GM23338 (cell line): ENCODE measurements around the gene SLC2A1. TPM values are rescaled to one million over a fixed set of nuclear protein-coding genes. Genes with fewer than 3 reads are reported as not detected.

Experiments used
- ATAC-seq: fragments of 200-7000 bp; cut with Tn5 transposase; 3 replicates; pipeline ENCODE4 v1.9.1; 2020
- DNase-seq: peaks from one replicate; pipeline ENCODE4 v3.0.0-alpha.2; 2015; ENCODE audit warnings: low spot score
- H2AFZ ChIP-seq: fragments of 200-600 bp; sonication (generic); 2 replicates; pipeline ENCODE4 v1.8.0; 2016; ENCODE audit warnings: antibody characterized with exemption, mild to moderate bottlenecking, moderate library complexity
- H3F3A ChIP-seq: fragments of 200-600 bp; sonication (generic); replicated peaks from 2 replicates; pipeline ENCODE4 v1.8.0; 2017; ENCODE audit warnings: antibody characterized with exemption, mixed run types, low read depth
- H3K27ac ChIP-seq: fragments of 200-600 bp; sonication (generic); 2 replicates; pipeline ENCODE4 v1.6.1; 2016; ENCODE audit warnings: low read depth
- H3K27me3 ChIP-seq: fragments of 200-600 bp; sonication (generic); 2 replicates; pipeline ENCODE4 v1.8.0; 2016; ENCODE audit warnings: mild to moderate bottlenecking, mixed run types, moderate library complexity; ENCODE audit not compliant: insufficient read depth
- H3K36me3 ChIP-seq: fragments of 200-600 bp; sonication (generic); 2 replicates; pipeline ENCODE4 v1.8.0; 2016; ENCODE audit warnings: mild to moderate bottlenecking; ENCODE audit not compliant: insufficient read depth
- H3K4me1 ChIP-seq: fragments of 200-600 bp; sonication (generic); 2 replicates; pipeline ENCODE4 v1.8.0; 2016; ENCODE audit warnings: mild to moderate bottlenecking, moderate library complexity; ENCODE audit not compliant: insufficient read depth
- H3K4me2 ChIP-seq: fragments of 200-600 bp; sonication (generic); 2 replicates; pipeline ENCODE4 v1.7.1; 2017; ENCODE audit warnings: mixed run types
- H3K4me3 ChIP-seq: fragments of 200-600 bp; sonication (generic); 2 replicates; pipeline ENCODE4 v1.6.1; 2016; ENCODE audit warnings: mixed run types
- H3K79me2 ChIP-seq: fragments of 200-600 bp; sonication (generic); replicated peaks from 2 replicates; pipeline ENCODE4 v1.8.0; 2017; ENCODE audit warnings: mild to moderate bottlenecking; ENCODE audit not compliant: insufficient read depth
- H3K9me2 ChIP-seq: fragments of 200-600 bp; sonication (generic); 2 replicates; pipeline ENCODE4 v1.8.0; 2017; ENCODE audit not compliant: insufficient read depth
- H4K20me1 ChIP-seq: fragments of 200-600 bp; sonication (generic); replicated peaks from 2 replicates; pipeline ENCODE4 v1.8.0; 2017; ENCODE audit warnings: mild to moderate bottlenecking; ENCODE audit not compliant: insufficient read depth
- H3K27ac Mint-ChIP-seq: 2 replicates; pipeline ENCODE4 v1.8.0; 2020; ENCODE audit warnings: inconsistent platforms, mild to moderate bottlenecking, moderate library complexity, mixed read lengths
- H3K27me3 Mint-ChIP-seq: 3 replicates; pipeline ENCODE4 v1.8.0; 2022; ENCODE audit warnings: low read depth, mild to moderate bottlenecking, moderate library complexity, mixed read lengths, inconsistent platforms; ENCODE audit not compliant: insufficient read depth, poor library complexity
- H3K36me3 Mint-ChIP-seq: 3 replicates; pipeline ENCODE4 v1.8.0; 2021; ENCODE audit warnings: low read depth, mild to moderate bottlenecking, inconsistent platforms, moderate library complexity, mixed read lengths
- H3K4me1 Mint-ChIP-seq: 3 replicates; pipeline ENCODE4 v1.8.0; 2020; ENCODE audit warnings: mild to moderate bottlenecking, inconsistent platforms, mixed read lengths
- H3K4me3 Mint-ChIP-seq: 3 replicates; pipeline ENCODE4 v1.8.0; 2021; ENCODE audit warnings: moderate library complexity, mild to moderate bottlenecking, inconsistent platforms, mixed read lengths
- H3K9me3 Mint-ChIP-seq: 3 replicates; pipeline ENCODE4 v1.8.0; 2020; ENCODE audit warnings: moderate library complexity, mild to moderate bottlenecking, inconsistent platforms, mixed read lengths
- CREB1 ChIP-seq: fragments of 250-450 bp; sonication (Bioruptor Pico); IDR thresholded peaks from 2 replicates; pipeline ENCODE4 v1.5.0; 2020; ENCODE audit warnings: low read depth, mild to moderate bottlenecking, moderate library complexity
- CTCF ChIP-seq, 2 experiments: fragments of 200-600 bp in 1 of 2; sonication (generic) in 1 of 2; conservative IDR thresholded peaks; 2 replicates each; pipeline versions ENCODE4 v1.5.1 to v1.6.1; 2016 to 2017; ENCODE audit warnings: antibody characterized with exemption in 2 of 2, low read depth in 2 of 2, mild to moderate bottlenecking in 2 of 2, moderate library complexity in 1 of 2
- EZH2 ChIP-seq: fragments of 200-600 bp; sonication (generic); IDR thresholded peaks from one replicate; pipeline ENCODE4 v1.8.0; 2017; ENCODE audit warnings: antibody characterized with exemption, mild to moderate bottlenecking, low read depth; ENCODE audit not compliant: unreplicated experiment
- EZH2phosphoT487 ChIP-seq: fragments of 200-600 bp; sonication (generic); IDR thresholded peaks from one replicate; pipeline ENCODE4 v1.8.1; 2018; ENCODE audit warnings: antibody characterized with exemption; ENCODE audit not compliant: unreplicated experiment
- JUNB ChIP-seq: IDR thresholded peaks from one replicate; pipeline ENCODE4 v1.6.1; 2016; ENCODE audit warnings: antibody characterized with exemption; ENCODE audit not compliant: unreplicated experiment
- NANOG ChIP-seq: IDR thresholded peaks from 2 replicates; pipeline ENCODE4 v1.6.1; 2016; ENCODE audit warnings: antibody characterized with exemption, borderline replicate concordance
- STAT1 ChIP-seq: IDR thresholded peaks from one replicate; pipeline ENCODE4 v1.6.1; 2016; ENCODE audit warnings: antibody characterized with exemption; ENCODE audit not compliant: unreplicated experiment
- ZNF114 ChIP-seq: fragments of 250-450 bp; sonication (Bioruptor Pico); IDR thresholded peaks from 2 replicates; pipeline ENCODE4 v1.5.0; 2020; ENCODE audit warnings: mild to moderate bottlenecking, moderate library complexity
- ZNF331 ChIP-seq: fragments of 250-450 bp; sonication (Bioruptor Pico); IDR thresholded peaks from 2 replicates; pipeline ENCODE4 v1.5.0; 2020; ENCODE audit warnings: low read depth, mild to moderate bottlenecking, moderate library complexity
- polyA plus RNA-seq: library from polyadenylated mRNA; unstranded; fragments of >200 nt; fragmentation: Nextera tagmentation; extraction: Ambion mirVana; gene quantifications from 2 replicates; pipeline ENCODE4 v1.2.1, GENCODE V29; 2016
- total RNA-seq: library from RNA; depleted of rRNA; stranded (reverse); fragments of >200 nt; shearing (Covaris generic); gene quantifications from 2 replicates; pipeline ENCODE4 v1.2.3, GENCODE V29; 2014
- TF ChIP-seq, protein P1 (sequence below): IDR thresholded peaks from one replicate; pipeline ENCODE4 v1.6.1; 2018; ENCODE audit warnings: antibody characterized with exemption; ENCODE audit not compliant: unreplicated experiment
- TF ChIP-seq, protein P2 (sequence below): IDR thresholded peaks from 2 replicates; pipeline ENCODE4 v1.6.1; 2016; ENCODE audit warnings: antibody characterized with exemption

Gene SLC2A1
- total and polyA plus RNA-seq, 2 experiments from 2014 or later: 66.1 to 305 TPM

- TF ChIP-seq CTCF (conservative IDR thresholded peaks at IDR 0.05; ENCODE audit: low read depth in 2 of 2) (no peak), EZH2 (no peak), STAT1 (no peak), ZNF331 (CRISPR knock-in tag) (no peak)
- TF ChIP-seq, protein P1, sequence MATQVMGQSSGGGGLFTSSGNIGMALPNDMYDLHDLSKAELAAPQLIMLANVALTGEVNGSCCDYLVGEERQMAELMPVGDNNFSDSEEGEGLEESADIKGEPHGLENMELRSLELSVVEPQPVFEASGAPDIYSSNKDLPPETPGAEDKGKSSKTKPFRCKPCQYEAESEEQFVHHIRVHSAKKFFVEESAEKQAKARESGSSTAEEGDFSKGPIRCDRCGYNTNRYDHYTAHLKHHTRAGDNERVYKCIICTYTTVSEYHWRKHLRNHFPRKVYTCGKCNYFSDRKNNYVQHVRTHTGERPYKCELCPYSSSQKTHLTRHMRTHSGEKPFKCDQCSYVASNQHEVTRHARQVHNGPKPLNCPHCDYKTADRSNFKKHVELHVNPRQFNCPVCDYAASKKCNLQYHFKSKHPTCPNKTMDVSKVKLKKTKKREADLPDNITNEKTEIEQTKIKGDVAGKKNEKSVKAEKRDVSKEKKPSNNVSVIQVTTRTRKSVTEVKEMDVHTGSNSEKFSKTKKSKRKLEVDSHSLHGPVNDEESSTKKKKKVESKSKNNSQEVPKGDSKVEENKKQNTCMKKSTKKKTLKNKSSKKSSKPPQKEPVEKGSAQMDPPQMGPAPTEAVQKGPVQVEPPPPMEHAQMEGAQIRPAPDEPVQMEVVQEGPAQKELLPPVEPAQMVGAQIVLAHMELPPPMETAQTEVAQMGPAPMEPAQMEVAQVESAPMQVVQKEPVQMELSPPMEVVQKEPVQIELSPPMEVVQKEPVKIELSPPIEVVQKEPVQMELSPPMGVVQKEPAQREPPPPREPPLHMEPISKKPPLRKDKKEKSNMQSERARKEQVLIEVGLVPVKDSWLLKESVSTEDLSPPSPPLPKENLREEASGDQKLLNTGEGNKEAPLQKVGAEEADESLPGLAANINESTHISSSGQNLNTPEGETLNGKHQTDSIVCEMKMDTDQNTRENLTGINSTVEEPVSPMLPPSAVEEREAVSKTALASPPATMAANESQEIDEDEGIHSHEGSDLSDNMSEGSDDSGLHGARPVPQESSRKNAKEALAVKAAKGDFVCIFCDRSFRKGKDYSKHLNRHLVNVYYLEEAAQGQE: no peak
- TF ChIP-seq, protein P2, sequence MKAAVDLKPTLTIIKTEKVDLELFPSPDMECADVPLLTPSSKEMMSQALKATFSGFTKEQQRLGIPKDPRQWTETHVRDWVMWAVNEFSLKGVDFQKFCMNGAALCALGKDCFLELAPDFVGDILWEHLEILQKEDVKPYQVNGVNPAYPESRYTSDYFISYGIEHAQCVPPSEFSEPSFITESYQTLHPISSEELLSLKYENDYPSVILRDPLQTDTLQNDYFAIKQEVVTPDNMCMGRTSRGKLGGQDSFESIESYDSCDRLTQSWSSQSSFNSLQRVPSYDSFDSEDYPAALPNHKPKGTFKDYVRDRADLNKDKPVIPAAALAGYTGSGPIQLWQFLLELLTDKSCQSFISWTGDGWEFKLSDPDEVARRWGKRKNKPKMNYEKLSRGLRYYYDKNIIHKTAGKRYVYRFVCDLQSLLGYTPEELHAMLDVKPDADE: no peak
Observed at GRCh38 chr1:43002766-43003165, 44.1 kb upstream of the SLC2A1 start (continued).

GRCh38 chr1:43002116-43002515 is 43.4 kb upstream of the SLC2A1 start:
- no peak overlapping the region for H3K27ac ChIP-seq
- H3K27me3 ChIP-seq: no peaks in the 10 kb centered on the region
- no peaks in the 10 kb centered on the region for H4K20me1 ChIP-seq
- H3K27ac Mint-ChIP-seq: no peak overlapping the region
- peaks cover 3% of the 10 kb centered on the region for H3K27me3 Mint-ChIP-seq
- H3K79me2 ChIP-seq: no peaks in the 10 kb centered on the region
- no peak overlapping the region for H3K4me2 ChIP-seq
- H3K9me2 ChIP-seq: no peaks in the 10 kb centered on the region
- 0 out of 2 replicates have a peak, but pooled peaks cover 3% of the 10 kb centered on the region for H3F3A ChIP-seq
- DNase-seq (no peak), ATAC-seq (no peak)
- H3K36me3 ChIP-seq: no peaks in the 10 kb centered on the region; the same call in 1 of the 2 replicates
- no peak overlapping the region for H3K4me3 Mint-ChIP-seq
- H3K4me1 ChIP-seq: peaks cover 23% of the 10 kb centered on the region
- no peak overlapping the region for H3K4me3 ChIP-seq
- peaks cover 21% of the 10 kb centered on the region for H3K4me1 Mint-ChIP-seq
- no peak overlapping the region for H2AFZ ChIP-seq
- no peaks in the 10 kb centered on the region for H3K9me3 Mint-ChIP-seq
- no peaks in the 10 kb centered on the region for H3K36me3 Mint-ChIP-seq
- TF ChIP-seq, protein P2: no peak
- TF ChIP-seq STAT1 (no peak), CREB1 (CRISPR knock-in tag) (no peak), JUNB (no peak), EZH2 (no peak), CTCF (conservative IDR thresholded peaks at IDR 0.05; ENCODE audit: low read depth in 2 of 2) (no peak), ZNF331 (CRISPR knock-in tag) (no peak), ZNF114 (no peak), NANOG (no peak), EZH2phosphoT487 (no peak)
- TF ChIP-seq, protein P1: no peak
